Breast epithelium (tissue), 4 donors: ENCODE results near the gene KRT86. TPM values are rescaled to one million over a fixed set of nuclear protein-coding genes. Genes with fewer than 3 reads are reported as not detected.

Experiments used
- DNase-seq, 2 donors: peaks; one replicate each; pipeline ENCODE4 v3.0.0-alpha.2; 2019; ENCODE audit warnings: low spot score in 2 of 2
- H3K27ac ChIP-seq, 2 donors: fragments of 200-600 bp; sonication (generic) in 1 of 2; one replicate each; pipeline ENCODE4 v1.5.1; 2016 to 2019; ENCODE audit warnings: mild to moderate bottlenecking in 1 of 2
- H3K27me3 ChIP-seq, 2 donors: fragments of 200-600 bp; sonication (generic) in 1 of 2; one replicate each; pipeline versions ENCODE4 v1.5.1 to v1.6.0; 2017 to 2019; ENCODE audit warnings: control low read depth in 1 of 2, mild to moderate bottlenecking in 1 of 2
- H3K36me3 ChIP-seq: fragments of 200-600 bp; one replicate; pipeline ENCODE4 v1.5.1; 2019
- H3K4me1 ChIP-seq, 2 donors: fragments of 200-600 bp; sonication (generic); one replicate each; pipeline ENCODE4 v1.5.1; 2016 to 2019; ENCODE audit warnings: control low read depth in 1 of 2
- H3K4me3 ChIP-seq, 3 donors: fragments of 200-600 bp; sonication (generic); 1 replicate in 2 of 3; 2 replicates in 1 of 3; pipeline ENCODE4 v1.5.1; 2016 to 2019; ENCODE audit warnings: mild to moderate bottlenecking in 3 of 3, moderate library complexity in 2 of 3
- H3K9me3 ChIP-seq, 2 donors: fragments of 200-600 bp; sonication (generic) in 1 of 2; one replicate each; pipeline ENCODE4 v1.5.1; 2016 to 2019; ENCODE audit warnings: control low read depth in 1 of 2
- CTCF ChIP-seq, 3 donors: fragments of 450-650 bp; IDR thresholded peaks; one replicate each; pipeline ENCODE4 v1.5.1; 2016 to 2017; ENCODE audit warnings: antibody characterized with exemption in 3 of 3, mild to moderate bottlenecking in 3 of 3, moderate library complexity in 3 of 3
- POLR2A ChIP-seq: fragments of 450-650 bp; IDR thresholded peaks from one replicate; pipeline ENCODE4 v1.6.1; 2016; ENCODE audit warnings: antibody characterized with exemption, mild to moderate bottlenecking, moderate library complexity
- POLR2AphosphoS5 ChIP-seq, 3 donors: sonication (generic); formaldehyde crosslinking; IDR thresholded peaks; one replicate each; pipeline ENCODE4 v1.6.1; 2017; ENCODE audit warnings: antibody characterized with exemption in 3 of 3
- intact Hi-C: fragments of 100-400 bp; cut with DNase I; formaldehyde crosslinking; loops from one replicate; pipeline ENCODE4 v1.15.1; 2023; ENCODE audit warnings: low total_unique reads
- total RNA-seq, 3 donors: library from RNA; depleted of rRNA; stranded (reverse); fragments of >200 nt; gene quantifications; one replicate each; pipeline ENCODE4 v1.1.0, GENCODE V29; 2016

The KRT86 gene
- total RNA-seq, 3 donors from 2014 or later: 0.66 to 2.2 TPM; not detected in 1

GRCh38 chr12:52271158-52271557, 3.3 kb upstream of the KRT86 start:
- H3K27me3 ChIP-seq: no peaks in the 10 kb centered on the region
- no peaks in the 10 kb centered on the region for H3K4me1 ChIP-seq
- DNase-seq: no peak
- H3K27ac ChIP-seq: no peak overlapping the region
- intact Hi-C loops: no loop called here
- H3K9me3 ChIP-seq: no peaks in the 10 kb centered on the region
- no peaks in the 10 kb centered on the region for H3K36me3 ChIP-seq
- no peak overlapping the region for H3K4me3 ChIP-seq
- TF ChIP-seq POLR2A (no peak), POLR2AphosphoS5 (IDR thresholded peaks at IDR 0.05) (no peak), CTCF (IDR thresholded peaks at IDR 0.05) (no peak)

GRCh38 chr12:52275686-52276085, 1.2 kb downstream of the KRT86 start:
- Histone ChIP-seq H3K36me3 (no peaks in the 10 kb centered on the region), H3K27me3 (no peaks in the 10 kb centered on the region), H3K4me3 (no peak overlapping the region), H3K9me3 (no peaks in the 10 kb centered on the region), H3K4me1 (peaks cover 8 to 12% of the 10 kb centered on the region in 2 donors), H3K27ac (no peak overlapping the region)
- TF ChIP-seq POLR2AphosphoS5 (IDR thresholded peaks at IDR 0.05) (no peak), POLR2A (no peak), CTCF (IDR thresholded peaks at IDR 0.05) (no peak)
- intact Hi-C loops: loop anchor here (1.0 kb wide), 1 partner anchor 40 kb away; no protein-coding TSS in a partner anchor
- peak in 1 of 2 donors; percentile 15 for DNase-seq

GRCh38 chr12:52277486-52278245, 3.2 kb downstream of the KRT86 start:
- H3K4me1 ChIP-seq: peaks cover 12 to 14% of the 10 kb centered on the region in 2 donors
- H3K27me3 ChIP-seq: no peaks in the 10 kb centered on the region
- TF ChIP-seq POLR2A: no peak
- TF ChIP-seq POLR2AphosphoS5 (IDR thresholded peaks at IDR 0.05): no peak
- TF ChIP-seq CTCF (IDR thresholded peaks at IDR 0.05): no peak
- DNase-seq: peak in 1 of 2 donors; percentile 34
- intact Hi-C loops: loop anchor here (1.0 kb wide), 1 partner anchor 131 kb away; no protein-coding TSS in a partner anchor
- no peaks in the 10 kb centered on the region for H3K36me3 ChIP-seq
- H3K27ac ChIP-seq: peak overlapping the region; percentile 16 to 96
- no peaks in the 10 kb centered on the region for H3K9me3 ChIP-seq
- H3K4me3 ChIP-seq: no peak overlapping the region

GRCh38 chr12:52278575-52279421, 4.4 kb downstream of the KRT86 start:
- H3K27me3 ChIP-seq: no peaks in the 10 kb centered on the region
- peak; percentile 80 to 85 for DNase-seq
- H3K4me1 ChIP-seq: peaks cover 12 to 14% of the 10 kb centered on the region in 2 donors
- no peaks in the 10 kb centered on the region for H3K9me3 ChIP-seq
- no peaks in the 10 kb centered on the region for H3K36me3 ChIP-seq
- intact Hi-C loops: loop anchor here (1.0 kb wide), 1 partner anchor 123 kb away; no protein-coding TSS in a partner anchor
- TF ChIP-seq CTCF (IDR thresholded peaks at IDR 0.05): peak; percentile 64 to 99 (median 97)
- no peak for TF ChIP-seq POLR2A
- peak in 1 of 3 donors; percentile 59 for TF ChIP-seq POLR2AphosphoS5 (IDR thresholded peaks at IDR 0.05)
- H3K4me3 ChIP-seq: peak overlapping the region in 2 of 3 donors; percentile 37 to 59
- H3K27ac ChIP-seq: peak overlapping the region; percentile 96
